Measurements from ENCODE around the gene FBXO7.

- TF ChIP-seq CTCF (IDR thresholded peaks at IDR 0.05; ENCODE audit: low read length) (no peak), EZH2 (optimal IDR thresholded peaks at IDR 0.05; ENCODE audit: low read depth, low read length) (no peak)
Measured at GRCh38 chr22:32528316-32528715, 53.7 kb downstream of the FBXO7 start.

All from MM.1S (cell line).